Thyroid gland (tissue), 4 donors: ENCODE results near the gene NT5C2.

Source experiments
- CTCF ChIP-seq, 6 experiments: fragments of 200-600 bp in 3 of 6; fragments of 450-650 bp in 3 of 6; sonication (generic) in 3 of 6; IDR thresholded peaks; one replicate each; pipeline ENCODE4 v1.5.1; 2016 to 2019; ENCODE audit warnings: antibody characterized with exemption in 6 of 6, mild to moderate bottlenecking in 2 of 6, inconsistent platforms in 1 of 6, moderate library complexity in 1 of 6
- POLR2A ChIP-seq, 2 donors: fragments of 450-650 bp; IDR thresholded peaks; one replicate each; pipeline ENCODE4 v1.6.1; 2017; ENCODE audit warnings: antibody characterized with exemption in 2 of 2, mild to moderate bottlenecking in 2 of 2, moderate library complexity in 1 of 2

- no peak for TF ChIP-seq CTCF (IDR thresholded peaks at IDR 0.05)
- TF ChIP-seq POLR2A (IDR thresholded peaks at IDR 0.05) = no peak
Observed at GRCh38 chr10:103072891-103073290, 120.2 kb downstream of the NT5C2 start.
